Measurements from ENCODE around the gene RALGPS1.

RALGPS1 gene

DNA sequence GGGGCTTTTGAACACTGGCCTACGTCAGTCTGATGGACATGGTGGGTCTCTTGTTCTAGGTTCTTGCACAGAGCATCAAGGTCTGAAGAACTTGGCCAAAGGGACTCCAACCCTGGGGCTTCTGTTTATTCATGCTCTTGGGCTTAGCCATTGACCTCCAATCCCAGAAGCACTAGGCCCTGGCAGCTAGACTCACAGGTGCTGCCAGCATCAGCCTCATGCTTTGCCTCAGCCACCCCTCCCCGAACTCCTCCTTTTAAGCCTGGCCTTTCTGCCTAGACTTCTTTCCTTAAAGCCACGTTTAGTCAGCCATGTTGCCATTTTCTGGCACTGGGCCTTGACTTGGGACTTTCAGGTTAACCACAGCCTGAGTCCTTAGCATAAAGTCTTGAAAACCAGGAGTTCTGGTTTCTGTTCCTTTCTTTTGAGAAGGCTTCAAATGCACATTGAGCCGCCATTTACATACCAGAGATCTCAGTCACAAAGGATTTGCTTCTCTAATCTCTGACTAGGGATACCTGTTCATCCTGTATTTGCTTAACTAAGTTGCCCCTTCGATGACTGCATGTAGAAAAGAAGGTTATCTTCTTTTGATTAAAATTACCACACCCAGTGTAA, 153.1 kb downstream of the RALGPS1 start:
- H3K36me3 ChIP-seq (ENCODE audit: control insufficient read depth, insufficient read depth, low read length), result no peaks in the 10 kb centered on the region
- no peak overlapping the region for H3K4me3 ChIP-seq (ENCODE audit: insufficient read depth, low read depth, low read length)
- 90 to 92% methylated on average over 5 of the region's 5 CpGs for WGBS, 2 experiments
- no peaks in the 10 kb centered on the region for H3K4me1 ChIP-seq (ENCODE audit: control insufficient read depth, insufficient read depth, low read length)
- H3K27me3 ChIP-seq (ENCODE audit: control insufficient read depth, insufficient read depth, low read length, poor library complexity, severe bottlenecking), result no peaks in the 10 kb centered on the region
- no peaks in the 10 kb centered on the region for H3K9me3 ChIP-seq (ENCODE audit: control insufficient read depth, low read length)
- H3K27ac ChIP-seq (ENCODE audit: insufficient read depth, low read depth, low read length, poor library complexity, severe bottlenecking), result no peak overlapping the region

DNA sequence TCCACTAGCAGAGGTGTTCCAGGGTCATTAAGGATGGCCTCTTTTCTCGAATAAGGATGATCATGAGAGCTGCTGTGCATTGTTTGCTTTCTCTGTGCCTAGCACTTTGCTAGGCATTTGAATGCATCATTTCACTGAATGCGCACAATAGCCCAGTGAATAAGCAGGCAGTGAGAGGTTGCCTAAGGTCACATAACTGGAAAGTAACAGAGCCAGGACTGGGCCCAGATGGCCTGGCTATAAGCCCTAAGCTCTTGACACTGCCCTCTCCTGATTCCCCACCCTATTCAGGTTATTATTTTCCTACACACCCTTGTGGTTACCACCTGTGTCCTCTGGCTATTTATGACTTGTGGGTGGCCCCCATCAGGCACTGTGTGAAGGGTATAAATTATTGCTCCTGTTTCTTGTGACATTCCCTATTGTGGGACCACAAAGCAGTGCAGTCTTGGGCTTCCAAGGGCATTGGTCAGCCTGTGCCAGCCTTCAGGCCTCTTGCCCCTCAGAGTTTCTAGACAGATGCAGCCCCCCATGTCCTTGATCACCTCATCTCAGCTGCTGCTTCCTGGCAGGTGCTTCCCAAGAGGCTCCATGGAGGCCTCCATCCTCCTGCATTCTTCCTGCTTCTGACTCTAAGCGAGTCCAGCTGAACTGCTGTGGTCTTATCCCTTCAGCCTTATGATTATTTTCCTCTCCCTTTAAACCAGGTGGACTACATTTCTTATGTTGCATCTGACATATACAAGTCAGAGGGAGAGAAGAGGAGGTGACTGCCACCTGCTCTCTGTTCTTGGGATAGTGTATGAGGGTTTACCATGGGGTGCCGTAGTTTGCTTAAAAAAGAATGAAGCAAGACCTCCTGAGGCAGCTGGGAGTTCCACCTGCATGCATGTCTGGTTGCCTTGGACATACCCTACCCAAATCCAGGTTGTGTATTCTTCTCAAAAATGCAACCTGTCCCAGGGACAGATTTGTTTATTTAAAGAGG, 160.3 kb downstream of the RALGPS1 start:
- Histone ChIP-seq H3K27me3 (ENCODE audit: control insufficient read depth, insufficient read depth, low read length, poor library complexity, severe bottlenecking) (no peaks in the 10 kb centered on the region), H3K36me3 (ENCODE audit: control insufficient read depth, insufficient read depth, low read length) (no peaks in the 10 kb centered on the region), H3K27ac (ENCODE audit: insufficient read depth, low read depth, low read length, poor library complexity, severe bottlenecking) (no peak overlapping the region), H3K4me3 (ENCODE audit: insufficient read depth, low read depth, low read length) (no peak overlapping the region), H3K4me1 (ENCODE audit: control insufficient read depth, insufficient read depth, low read length) (peaks cover 14% of the 10 kb centered on the region), H3K9me3 (ENCODE audit: control insufficient read depth, low read length) (no peaks in the 10 kb centered on the region)
- WGBS, 2 experiments, result 73 to 78% methylated on average over 4 of the region's 4 CpGs

DNA sequence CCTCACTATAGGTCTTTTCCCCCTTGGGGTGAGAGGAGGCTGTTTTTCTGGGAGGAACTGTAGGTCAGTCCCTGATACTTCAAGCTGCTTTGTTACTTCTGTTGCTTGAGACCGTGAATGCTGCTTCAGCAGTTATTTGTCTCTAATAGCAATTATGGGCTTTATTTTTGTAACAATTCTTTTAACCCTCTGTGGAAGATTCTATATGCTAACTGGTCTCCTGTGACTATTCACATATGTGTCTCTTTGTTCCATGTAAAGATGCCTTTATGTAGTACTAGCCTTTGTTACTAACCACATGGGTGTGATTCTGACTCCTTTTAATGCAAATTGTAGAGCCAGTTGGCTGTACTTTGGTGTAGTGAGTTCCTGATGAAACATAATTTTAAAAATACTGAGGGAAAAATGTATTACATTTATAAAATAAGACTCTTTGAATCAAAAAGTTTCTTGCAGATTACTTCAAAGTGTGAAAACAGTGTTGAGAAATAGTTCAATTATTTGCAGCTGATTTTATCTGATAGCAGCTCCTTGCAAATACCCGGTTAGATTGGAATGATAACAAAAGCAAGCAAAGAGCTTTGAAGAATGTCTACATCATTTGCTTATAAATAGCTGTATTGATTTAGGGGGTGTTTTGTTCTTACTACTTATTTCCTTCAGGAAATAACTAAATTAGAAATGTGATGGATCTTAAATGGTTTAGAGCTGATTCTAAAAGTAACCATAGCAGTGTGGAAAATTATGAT, 161.2 kb downstream of the RALGPS1 start:
- Histone ChIP-seq H3K4me3 (ENCODE audit: insufficient read depth, low read depth, low read length) (no peak overlapping the region), H3K27ac (ENCODE audit: insufficient read depth, low read depth, low read length, poor library complexity, severe bottlenecking) (no peak overlapping the region), H3K27me3 (ENCODE audit: control insufficient read depth, insufficient read depth, low read length, poor library complexity, severe bottlenecking) (no peaks in the 10 kb centered on the region), H3K36me3 (ENCODE audit: control insufficient read depth, insufficient read depth, low read length) (no peaks in the 10 kb centered on the region), H3K9me3 (ENCODE audit: control insufficient read depth, low read length) (no peaks in the 10 kb centered on the region), H3K4me1 (ENCODE audit: control insufficient read depth, insufficient read depth, low read length) (peaks cover 14% of the 10 kb centered on the region)
- 20 to 24% methylated on average over 2 of the region's 2 CpGs for WGBS, 2 experiments

DNA sequence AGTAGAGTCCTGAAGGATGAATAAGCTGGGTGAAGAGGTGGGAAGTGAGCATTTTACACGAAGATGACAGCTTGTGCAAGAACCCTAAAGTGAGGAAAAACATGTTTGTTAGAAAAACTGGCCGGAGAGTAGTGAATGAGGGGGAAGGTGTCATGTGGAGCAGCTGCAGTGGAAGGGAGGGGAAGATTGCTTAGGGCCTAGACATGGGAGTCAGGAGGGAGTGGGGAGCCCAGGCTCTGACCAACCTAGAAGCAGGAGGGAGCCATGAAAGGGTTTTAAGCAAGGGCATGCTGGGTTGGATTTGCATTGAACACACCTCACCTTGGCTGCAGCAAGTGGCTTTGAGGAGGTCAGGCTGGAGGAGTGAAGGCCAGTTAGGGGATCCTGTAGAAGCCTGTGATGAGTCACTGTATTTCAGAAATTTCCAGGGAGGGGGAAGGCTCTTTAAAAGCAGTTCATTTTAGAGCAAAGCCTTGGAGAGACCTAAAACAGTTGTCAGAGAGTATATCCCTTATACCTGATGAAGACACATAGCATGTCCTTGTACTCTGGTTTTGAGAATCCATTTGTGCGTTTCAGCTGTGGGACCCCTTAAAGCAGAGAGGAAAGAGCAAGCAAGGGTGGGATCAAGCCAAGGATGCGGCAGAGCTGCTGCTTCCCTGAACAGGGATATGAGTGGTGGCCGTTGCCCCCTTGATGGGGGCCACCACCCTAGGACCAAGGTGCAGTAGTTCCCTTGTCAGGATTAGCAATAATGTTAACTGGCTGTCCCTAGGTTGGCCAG, 162.5 kb downstream of the RALGPS1 start:
- H3K36me3 ChIP-seq (ENCODE audit: control insufficient read depth, insufficient read depth, low read length), result no peaks in the 10 kb centered on the region
- H3K4me1 ChIP-seq (ENCODE audit: control insufficient read depth, insufficient read depth, low read length), result peaks cover 14% of the 10 kb centered on the region
- 79% methylated on average over 5 of the region's 5 CpGs for WGBS, 2 experiments
- no peak overlapping the region for H3K27ac ChIP-seq (ENCODE audit: insufficient read depth, low read depth, low read length, poor library complexity, severe bottlenecking)
- no peaks in the 10 kb centered on the region for H3K27me3 ChIP-seq (ENCODE audit: control insufficient read depth, insufficient read depth, low read length, poor library complexity, severe bottlenecking)
- H3K9me3 ChIP-seq (ENCODE audit: control insufficient read depth, low read length), result no peaks in the 10 kb centered on the region
- H3K4me3 ChIP-seq (ENCODE audit: insufficient read depth, low read depth, low read length), result no peak overlapping the region

DNA sequence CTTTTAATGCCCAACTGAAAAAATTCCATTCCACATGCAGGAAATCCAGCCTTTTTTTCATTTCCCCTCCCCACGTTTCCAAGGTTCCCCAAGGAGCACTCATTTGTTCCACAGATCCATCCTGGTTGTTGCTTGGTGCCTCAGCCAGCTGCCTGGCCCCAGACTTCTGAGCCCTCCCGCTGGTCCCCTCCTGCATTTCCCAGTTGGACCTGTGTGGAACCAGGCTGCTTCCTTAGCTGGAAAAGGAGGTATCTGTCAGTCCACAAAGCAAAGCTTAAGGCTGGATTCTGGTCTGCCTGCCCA, 163.0 kb downstream of the RALGPS1 start:
- Histone ChIP-seq H3K4me3 (ENCODE audit: insufficient read depth, low read depth, low read length) (no peak overlapping the region), H3K9me3 (ENCODE audit: control insufficient read depth, low read length) (no peaks in the 10 kb centered on the region), H3K4me1 (ENCODE audit: control insufficient read depth, insufficient read depth, low read length) (peaks cover 14% of the 10 kb centered on the region), H3K27me3 (ENCODE audit: control insufficient read depth, insufficient read depth, low read length, poor library complexity, severe bottlenecking) (no peaks in the 10 kb centered on the region), H3K36me3 (ENCODE audit: control insufficient read depth, insufficient read depth, low read length) (no peaks in the 10 kb centered on the region), H3K27ac (ENCODE audit: insufficient read depth, low read depth, low read length, poor library complexity, severe bottlenecking) (no peak overlapping the region)
- 36 to 49% methylated on average over 2 of the region's 2 CpGs for WGBS, 2 experiments

DNA sequence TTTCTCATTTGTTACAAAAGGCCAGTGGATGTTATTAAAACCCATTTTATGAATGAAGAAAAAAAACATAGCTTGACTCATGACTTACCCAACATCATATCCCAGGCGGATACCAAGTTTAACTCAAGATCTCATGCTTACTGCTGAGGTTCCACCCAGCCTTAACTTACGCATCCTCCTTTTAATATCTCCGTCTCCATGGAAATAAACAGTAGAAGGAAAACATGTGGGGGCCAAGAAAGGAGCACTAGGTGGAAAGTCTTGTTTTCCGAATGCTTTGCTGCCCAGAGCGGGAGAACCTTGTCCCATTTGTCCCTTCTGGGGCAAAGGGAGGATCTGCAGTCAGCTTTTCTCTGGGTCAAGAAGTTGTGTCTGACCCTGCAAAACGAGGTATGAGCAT, 163.8 kb downstream of the RALGPS1 start:
- 94 to 96% methylated on average over 6 of the region's 6 CpGs for WGBS, 2 experiments
- Histone ChIP-seq H3K27ac (ENCODE audit: insufficient read depth, low read depth, low read length, poor library complexity, severe bottlenecking) (no peak overlapping the region), H3K4me1 (ENCODE audit: control insufficient read depth, insufficient read depth, low read length) (peaks cover 14% of the 10 kb centered on the region), H3K9me3 (ENCODE audit: control insufficient read depth, low read length) (no peaks in the 10 kb centered on the region), H3K36me3 (ENCODE audit: control insufficient read depth, insufficient read depth, low read length) (no peaks in the 10 kb centered on the region), H3K27me3 (ENCODE audit: control insufficient read depth, insufficient read depth, low read length, poor library complexity, severe bottlenecking) (no peaks in the 10 kb centered on the region), H3K4me3 (ENCODE audit: insufficient read depth, low read depth, low read length) (no peak overlapping the region)

DNA sequence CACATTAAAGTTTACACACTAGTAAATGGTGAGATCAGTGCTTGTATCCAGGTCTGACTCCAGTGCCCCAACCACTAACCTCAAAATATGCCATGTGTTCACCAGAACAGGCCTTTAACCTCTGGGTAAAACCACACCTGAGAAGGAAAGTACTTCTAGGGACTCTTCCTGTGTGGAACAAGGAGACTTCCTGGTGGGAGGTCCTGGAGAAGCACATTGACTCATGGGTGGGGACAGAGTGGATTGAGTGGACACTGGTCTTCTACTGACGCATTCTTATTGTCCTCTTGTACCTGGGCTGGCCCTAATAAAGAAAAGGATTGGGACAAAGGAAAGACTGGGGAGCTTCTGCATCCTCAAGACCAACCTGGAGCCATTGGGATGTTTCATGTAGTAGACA, 164.4 kb downstream of the RALGPS1 start:
- no peaks in the 10 kb centered on the region for H3K9me3 ChIP-seq (ENCODE audit: control insufficient read depth, low read length)
- peaks cover 14% of the 10 kb centered on the region for H3K4me1 ChIP-seq (ENCODE audit: control insufficient read depth, insufficient read depth, low read length)
- WGBS, 2 experiments, result 98% methylated on average over 1 of the region's 1 CpG
- H3K36me3 ChIP-seq (ENCODE audit: control insufficient read depth, insufficient read depth, low read length), result no peaks in the 10 kb centered on the region
- H3K27me3 ChIP-seq (ENCODE audit: control insufficient read depth, insufficient read depth, low read length, poor library complexity, severe bottlenecking), result no peaks in the 10 kb centered on the region
- H3K4me3 ChIP-seq (ENCODE audit: insufficient read depth, low read depth, low read length), result no peak overlapping the region
- H3K27ac ChIP-seq (ENCODE audit: insufficient read depth, low read depth, low read length, poor library complexity, severe bottlenecking), result no peak overlapping the region

DNA sequence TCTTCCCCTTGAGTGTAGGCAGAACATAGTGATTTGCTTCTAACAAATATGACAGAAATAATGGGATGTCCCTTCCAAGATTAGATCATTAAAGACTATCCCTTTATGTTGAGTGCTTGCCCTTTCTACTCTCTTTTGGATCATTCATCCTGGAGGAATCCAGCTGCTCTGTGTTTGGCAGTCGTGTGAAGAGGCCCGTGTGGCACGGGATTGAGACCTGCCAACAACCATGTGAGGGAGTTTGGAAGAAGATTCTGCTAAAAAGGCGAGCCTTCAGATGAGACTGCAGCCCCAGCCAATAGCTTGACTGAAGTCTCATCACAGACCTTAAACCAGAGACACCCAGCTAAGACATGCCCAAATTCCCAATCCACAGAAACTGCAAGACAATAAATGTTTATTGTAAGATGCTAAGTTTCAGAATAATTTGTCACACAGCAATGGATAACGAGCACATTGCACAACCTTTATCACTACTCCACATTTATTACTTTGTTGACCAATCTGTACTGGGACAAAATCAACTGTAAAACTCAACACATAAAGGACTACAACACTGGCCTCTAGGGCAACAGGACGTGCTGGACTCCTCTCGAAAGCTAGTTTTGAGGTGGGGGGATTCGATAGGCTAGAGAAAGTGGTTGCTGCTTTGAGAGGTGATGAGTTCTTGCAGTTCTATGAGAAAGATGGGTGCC, 165.0 kb downstream of the RALGPS1 start:
- 92 to 97% methylated on average over 8 of the region's 8 CpGs for WGBS, 2 experiments
- no peaks in the 10 kb centered on the region for H3K36me3 ChIP-seq (ENCODE audit: control insufficient read depth, insufficient read depth, low read length)

DNA sequence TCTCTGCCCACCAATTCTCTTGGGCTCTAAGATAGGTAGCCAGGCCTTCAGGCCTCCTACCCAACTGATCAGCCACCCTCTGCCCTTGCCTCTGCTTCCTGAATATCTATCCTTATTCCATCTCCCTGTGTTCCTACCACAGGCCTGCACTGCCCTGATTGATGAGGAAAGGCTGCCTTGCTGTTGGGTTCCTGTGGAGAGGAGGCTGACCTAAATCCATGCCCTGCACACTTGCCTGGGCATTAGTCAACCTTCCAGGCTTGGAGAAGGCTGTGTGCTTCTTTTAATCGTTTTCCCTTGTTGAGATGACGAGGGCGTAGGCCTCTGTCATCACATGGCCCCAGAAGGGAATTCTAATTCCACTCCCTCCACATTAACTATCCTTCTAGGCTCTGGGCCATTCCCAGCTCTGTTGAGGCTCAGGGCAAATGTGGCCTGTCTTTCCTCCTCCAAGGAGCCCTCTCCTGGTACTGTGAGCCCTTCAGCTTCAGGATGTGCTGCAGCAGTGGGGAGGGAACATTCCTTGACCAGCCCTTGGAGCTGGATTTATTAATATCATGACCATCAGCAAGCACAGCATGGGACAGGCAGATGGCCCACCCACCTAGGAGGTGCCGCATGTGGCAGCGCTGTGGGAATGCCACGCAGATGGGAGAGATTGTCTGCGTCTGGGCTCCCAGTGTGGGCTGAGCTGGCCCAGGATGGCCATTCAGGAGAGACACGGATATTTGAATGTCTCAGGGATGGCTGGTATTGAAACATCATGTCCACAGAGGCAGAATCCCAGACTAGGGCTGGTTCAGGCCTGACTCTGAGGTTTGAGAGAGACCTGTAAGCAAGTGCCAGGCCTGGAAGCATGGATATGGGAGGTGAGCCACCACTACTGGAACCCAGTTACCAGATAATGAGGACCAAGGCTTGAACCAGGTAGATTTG, 166.9 kb downstream of the RALGPS1 start:
- H3K4me3 ChIP-seq (ENCODE audit: insufficient read depth, low read depth, low read length), result no peak overlapping the region
- H3K27ac ChIP-seq (ENCODE audit: insufficient read depth, low read depth, low read length, poor library complexity, severe bottlenecking), result no peak overlapping the region
- H3K27me3 ChIP-seq (ENCODE audit: control insufficient read depth, insufficient read depth, low read length, poor library complexity, severe bottlenecking), result no peaks in the 10 kb centered on the region
- WGBS, 2 experiments, result 91 to 94% methylated on average over 8 of the region's 8 CpGs
- H3K4me1 ChIP-seq (ENCODE audit: control insufficient read depth, insufficient read depth, low read length), result peaks cover 3% of the 10 kb centered on the region
- H3K9me3 ChIP-seq (ENCODE audit: control insufficient read depth, low read length), result no peaks in the 10 kb centered on the region
- no peaks in the 10 kb centered on the region for H3K36me3 ChIP-seq (ENCODE audit: control insufficient read depth, insufficient read depth, low read length)

More for the DNA sequence above, 165.0 kb downstream of the RALGPS1 start:
- no peak overlapping the region for H3K27ac ChIP-seq (ENCODE audit: insufficient read depth, low read depth, low read length, poor library complexity, severe bottlenecking)
- no peak overlapping the region for H3K4me3 ChIP-seq (ENCODE audit: insufficient read depth, low read depth, low read length)
- no peaks in the 10 kb centered on the region for H3K9me3 ChIP-seq (ENCODE audit: control insufficient read depth, low read length)
- peaks cover 14% of the 10 kb centered on the region for H3K4me1 ChIP-seq (ENCODE audit: control insufficient read depth, insufficient read depth, low read length)
- no peaks in the 10 kb centered on the region for H3K27me3 ChIP-seq (ENCODE audit: control insufficient read depth, insufficient read depth, low read length, poor library complexity, severe bottlenecking)
